CD4-positive, alpha-beta T cell (primary cell): Measurements from ENCODE around the gene SUSD5. TPM values are rescaled to one million over a fixed set of nuclear protein-coding genes. Genes with fewer than 3 reads are reported as not detected.

Experiments
- ATAC-seq: fragments of 200-7000 bp; cut with Tn5 transposase; one replicate; pipeline ENCODE4 v1.10.0; 2022; ENCODE audit warnings: mild to moderate bottlenecking; ENCODE audit not compliant: poor library complexity
- CTCF ChIA-PET: fragments of 350-600 bp; sonication (Branson Sonifier 250); formaldehyde crosslinking; loops from one replicate; lab custom pipeline; 2021; ENCODE audit warnings: antibody characterized with exemption, inconsistent platforms; lab: Charles Lee
- POLR2A ChIA-PET: fragments of 350-600 bp; sonication (Branson Sonifier 250); formaldehyde crosslinking; loops from one replicate; lab custom pipeline; 2021; ENCODE audit warnings: antibody characterized with exemption, inconsistent platforms; lab: Charles Lee
- DNase-seq, 14 experiments: peaks; one replicate each; pipeline ENCODE4 v3.0.0-alpha.2; 2013 to 2020; ENCODE audit warnings: mixed read lengths in 2 of 14
- H3K27ac ChIP-seq, 2 donors: one replicate each; pipeline versions ENCODE4 v1.5.1 to v1.7.0; 2013; ENCODE audit warnings: low read length in 2 of 2, low read depth in 1 of 2, mild to moderate bottlenecking in 1 of 2
- H3K27me3 ChIP-seq, 2 experiments: 1 replicate in 1 of 2; 2 replicates in 1 of 2; pipeline versions ENCODE4 v1.6.1 to v1.7.0; 2013; ENCODE audit warnings: low read length in 2 of 2, control low read depth in 1 of 2, mild to moderate bottlenecking in 1 of 2, moderate library complexity in 1 of 2; ENCODE audit not compliant: insufficient read depth in 2 of 2, control insufficient read depth in 1 of 2
- H3K36me3 ChIP-seq: one replicate; pipeline ENCODE4 v1.6.1; 2013; ENCODE audit warnings: low read length, control low read depth; ENCODE audit not compliant: insufficient read depth
- H3K4me1 ChIP-seq: one replicate; pipeline ENCODE4 v1.6.1; 2013; ENCODE audit warnings: low read length, control low read depth; ENCODE audit not compliant: insufficient read depth
- H3K4me3 ChIP-seq: one replicate; pipeline ENCODE4 v1.5.1; 2013; ENCODE audit warnings: mild to moderate bottlenecking, low read length, moderate library complexity
- H3K9me3 ChIP-seq, 2 experiments: 1 replicate in 1 of 2; 2 replicates in 1 of 2; pipeline versions ENCODE4 v1.6.1 to v1.7.0; 2013; ENCODE audit warnings: low read length in 2 of 2, mild to moderate bottlenecking in 2 of 2, control low read depth in 1 of 2, moderate library complexity in 1 of 2; ENCODE audit not compliant: control insufficient read depth in 1 of 2, insufficient read depth in 1 of 2
- H3K27ac Mint-ChIP-seq: one replicate; pipeline ENCODE4 v1.8.0; 2020; ENCODE audit warnings: mixed read lengths
- H3K27me3 Mint-ChIP-seq: one replicate; pipeline ENCODE4 v1.8.0; 2021; ENCODE audit warnings: mixed read lengths
- H3K36me3 Mint-ChIP-seq: one replicate; pipeline ENCODE4 v1.8.0; 2021; ENCODE audit warnings: low read depth, mixed read lengths
- H3K4me1 Mint-ChIP-seq: one replicate; pipeline ENCODE4 v1.8.0; 2021; ENCODE audit warnings: low read depth, mixed read lengths
- H3K4me3 Mint-ChIP-seq: one replicate; pipeline ENCODE4 v1.8.0; 2020; ENCODE audit warnings: mild to moderate bottlenecking, mixed read lengths
- H3K9me3 Mint-ChIP-seq: one replicate; pipeline ENCODE4 v1.8.0; 2020; ENCODE audit warnings: mixed read lengths
- CTCF ChIP-seq: fragments of 200-600 bp; IDR thresholded peaks from one replicate; pipeline ENCODE4 v1.8.0; 2022; ENCODE audit warnings: antibody characterized with exemption, mild to moderate bottlenecking
- intact Hi-C, 2 experiments: fragments of 100-400 bp; cut with DNase I in 1 of 2; cut with micrococcal nuclease in 1 of 2; formaldehyde crosslinking; loops; one replicate each; pipeline versions ENCODE4 v1.15.1 to v1.9.0; 2023 to 2025; cut with DNase I, micrococcal nuclease
- total RNA-seq, 174 experiments: library from RNA in 2 of 174; stranded (reverse) in 2 of 174; gene quantifications; one replicate each; pipeline ENCODE4 v1.2.3 and lab custom pipeline; 2021 to 2026

Gene SUSD5
- total RNA-seq, 2 experiments from 2014 or later, result not detected

GRCh38 chr3:33105341-33105948 is 113.2 kb downstream of the SUSD5 start:
- ChIA-PET POLR2A (no interaction called here), CTCF (interaction anchor here (1.5 kb wide), 1 partner anchor 31 kb away, joined by 4 read pairs; no protein-coding TSS in a partner anchor)
- no peaks in the 10 kb centered on the region for H3K4me1 Mint-ChIP-seq

GRCh38 chr3:33104803-33105202 is 113.8 kb downstream of the SUSD5 start:
- Histone ChIP-seq H3K4me1 (no peaks in the 10 kb centered on the region), H3K4me3 (no peak overlapping the region), H3K27me3 (no peaks in the 10 kb centered on the region), H3K36me3 (no peaks in the 10 kb centered on the region), H3K9me3 (no peaks in the 10 kb centered on the region), H3K27ac (no peak overlapping the region)
- ChIA-PET CTCF (interaction anchor here (0.7 to 1.5 kb wide), 3 partner anchors 27 to 414 kb away, joined by 3 to 4 read pairs (median 4); no protein-coding TSS in a partner anchor), POLR2A (interaction anchor here (0.9 kb wide), 1 partner anchor 9 kb away, joined by 3 read pairs; the partner anchor contains the start of gene CRTAP)
- H3K4me1 Mint-ChIP-seq, result no peaks in the 10 kb centered on the region
- DNase-seq (no peak), ATAC-seq (no peak)
- TF ChIP-seq CTCF, result no peak
- no peak overlapping the region for H3K4me3 Mint-ChIP-seq
- intact Hi-C loops, result no loop called here
- no peaks in the 10 kb centered on the region for H3K36me3 Mint-ChIP-seq
- no peak overlapping the region for H3K27ac Mint-ChIP-seq
- H3K9me3 Mint-ChIP-seq, result no peaks in the 10 kb centered on the region
- peaks cover 4% of the 10 kb centered on the region for H3K27me3 Mint-ChIP-seq

More at GRCh38 chr3:33105341-33105948, 113.2 kb downstream of the SUSD5 start:
- no peaks in the 10 kb centered on the region for H3K36me3 ChIP-seq
- H3K4me1 ChIP-seq, result no peaks in the 10 kb centered on the region
- intact Hi-C loops, result no loop called here
- Mint-ChIP-seq H3K4me3 (no peak overlapping the region), H3K27ac (no peak overlapping the region), H3K9me3 (no peaks in the 10 kb centered on the region), H3K36me3 (no peaks in the 10 kb centered on the region), H3K27me3 (peaks cover 4% of the 10 kb centered on the region)
- no peaks in the 10 kb centered on the region for H3K27me3 ChIP-seq
- TF ChIP-seq CTCF, result no peak
- no peaks in the 10 kb centered on the region for H3K9me3 ChIP-seq
- no peak for ATAC-seq
- no peak for DNase-seq
- H3K27ac ChIP-seq, result no peak overlapping the region
- H3K4me3 ChIP-seq, result no peak overlapping the region

GRCh38 chr3:33103480-33103879 is 115.1 kb downstream of the SUSD5 start:
- Mint-ChIP-seq H3K36me3 (no peaks in the 10 kb centered on the region), H3K4me1 (no peaks in the 10 kb centered on the region), H3K4me3 (no peak overlapping the region), H3K9me3 (no peaks in the 10 kb centered on the region), H3K27me3 (peaks cover 4% of the 10 kb centered on the region), H3K27ac (no peak overlapping the region)
- H3K4me3 ChIP-seq, result no peak overlapping the region
- no peak for TF ChIP-seq CTCF
- CTCF ChIA-PET, result interaction anchor here (1.1 kb wide), 1 partner anchor 28 kb away, joined by 4 read pairs; no protein-coding TSS in a partner anchor
- ATAC-seq, result no peak
- POLR2A ChIA-PET, result no interaction called here
- no peak for DNase-seq
- intact Hi-C loops, result no loop called here
- no peaks in the 10 kb centered on the region for H3K4me1 ChIP-seq
- H3K9me3 ChIP-seq, result no peaks in the 10 kb centered on the region
- no peaks in the 10 kb centered on the region for H3K27me3 ChIP-seq
- H3K27ac ChIP-seq, result no peak overlapping the region
- no peaks in the 10 kb centered on the region for H3K36me3 ChIP-seq
